HEK293 (cell line): ENCODE data around the gene AGR2.

ENCODE experiments used
- BCL11B ChIP-seq: fragments of 450-650 bp; formaldehyde crosslinking; IDR thresholded peaks from 2 replicates; pipeline ENCODE4 v1.5.1; 2016; ENCODE audit warnings: low read depth, missing biosample characterization, missing genetic modification characterization
- CTCF ChIP-seq: fragments of 450-650 bp; formaldehyde crosslinking; IDR thresholded peaks from 2 replicates; pipeline ENCODE4 v1.5.1; 2016; ENCODE audit warnings: missing biosample characterization, missing genetic modification characterization
- TCF7L2 ChIP-seq: IDR thresholded peaks from 2 replicates; pipeline ENCODE4 v1.6.1; 2011; ENCODE audit warnings: low read depth, mild to moderate bottlenecking, inconsistent platforms, low read length, moderate library complexity, borderline replicate concordance
- ZNF561 ChIP-seq: fragments of 450-650 bp; IDR thresholded peaks from 2 replicates; pipeline ENCODE4 v1.5.1; 2018; ENCODE audit warnings: missing biosample characterization, missing genetic modification characterization, borderline replicate concordance
- ZNF596 ChIP-seq: fragments of 450-650 bp; IDR thresholded peaks from 2 replicates; pipeline ENCODE4 v1.5.0; 2018; ENCODE audit warnings: missing biosample characterization, mild to moderate bottlenecking, missing genetic modification characterization, moderate library complexity
- ZNF629 ChIP-seq: fragments of 450-650 bp; formaldehyde crosslinking; IDR thresholded peaks from 2 replicates; pipeline ENCODE4 v1.5.1; 2017; ENCODE audit warnings: missing biosample characterization, missing genetic modification characterization
- TF ChIP-seq, protein P1 (sequence below): fragments of 450-650 bp; IDR thresholded peaks from 2 replicates; pipeline ENCODE4 v1.5.1; 2018; ENCODE audit warnings: missing biosample characterization, missing genetic modification characterization

DNA sequence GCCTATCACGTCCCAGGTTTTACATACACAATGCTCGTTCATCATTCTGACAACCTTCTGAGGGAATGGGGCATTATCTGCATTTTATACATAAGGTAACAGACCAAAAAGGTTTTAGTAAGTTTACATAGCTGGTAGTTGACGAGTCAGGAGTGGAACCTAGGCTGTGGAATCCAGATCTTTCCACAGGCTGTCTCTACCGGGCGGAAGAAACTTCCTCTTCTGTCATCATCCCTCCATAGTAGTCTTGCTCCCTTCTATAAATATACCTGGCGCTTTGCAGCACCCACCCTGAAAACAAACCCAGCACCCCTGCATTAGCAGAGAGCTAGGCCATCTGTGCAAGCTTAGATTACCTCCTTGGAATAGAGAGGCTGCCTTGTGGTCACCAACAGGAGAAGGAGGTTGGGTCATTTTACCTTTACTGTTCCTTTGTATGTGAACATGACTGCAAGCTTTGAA lies 49.9 kb downstream of the AGR2 start:
- TF ChIP-seq CTCF (tag by site-specific recombination) (no peak), BCL11B (tag by site-specific recombination) (no peak), TCF7L2 (no peak), ZNF596 (tag by site-specific recombination) (no peak), ZNF561 (tag by site-specific recombination) (no peak), ZNF629 (tag by site-specific recombination) (no peak)
- TF ChIP-seq, protein P1, sequence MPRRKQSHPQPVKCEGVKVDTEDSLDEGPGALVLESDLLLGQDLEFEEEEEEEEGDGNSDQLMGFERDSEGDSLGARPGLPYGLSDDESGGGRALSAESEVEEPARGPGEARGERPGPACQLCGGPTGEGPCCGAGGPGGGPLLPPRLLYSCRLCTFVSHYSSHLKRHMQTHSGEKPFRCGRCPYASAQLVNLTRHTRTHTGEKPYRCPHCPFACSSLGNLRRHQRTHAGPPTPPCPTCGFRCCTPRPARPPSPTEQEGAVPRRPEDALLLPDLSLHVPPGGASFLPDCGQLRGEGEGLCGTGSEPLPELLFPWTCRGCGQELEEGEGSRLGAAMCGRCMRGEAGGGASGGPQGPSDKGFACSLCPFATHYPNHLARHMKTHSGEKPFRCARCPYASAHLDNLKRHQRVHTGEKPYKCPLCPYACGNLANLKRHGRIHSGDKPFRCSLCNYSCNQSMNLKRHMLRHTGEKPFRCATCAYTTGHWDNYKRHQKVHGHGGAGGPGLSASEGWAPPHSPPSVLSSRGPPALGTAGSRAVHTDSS (tag by site-specific recombination): no peak
